ENCODE measurements around the gene FNDC10.
"Not testable (repeated sequence)": the region's sequence is repeated elsewhere in the genome, so short reads cannot be mapped to it uniquely, and the experiment has no call there.

GRCh38 chr1:1556961-1557360, 43.0 kb downstream of the FNDC10 start:
- TF ChIP-seq POLR2AphosphoS5 (IDR thresholded peaks at IDR 0.05); CTCF (IDR thresholded peaks at IDR 0.05 in 8 of 11, conservative IDR thresholded peaks at IDR 0.05 in 3 of 11); POLR2A (IDR thresholded peaks at IDR 0.05): not testable (repeated sequence)
